Sigmoid colon (tissue), 7 donors: ENCODE data around the gene GLB1L3. TPM values are rescaled to one million over a fixed set of nuclear protein-coding genes. Genes with fewer than 3 reads are reported as not detected.
A peak's percentile ranks its signal among the peaks of the same experiment; 100 is the strongest.
"Not testable (repeated sequence)": the region's sequence is repeated elsewhere in the genome, so short reads cannot be mapped to it uniquely, and the experiment has no call there.

Experiments
- DNase-seq: peaks from one replicate; pipeline ENCODE4 v3.0.0-alpha.2; 2019
- H3K27ac ChIP-seq, 4 donors: fragments of 200-600 bp; sonication (generic); one replicate each; pipeline ENCODE4 v1.5.1; 2016 to 2019; ENCODE audit warnings: mild to moderate bottlenecking in 1 of 4
- H3K27me3 ChIP-seq, 3 donors: fragments of 200-600 bp; sonication (generic); one replicate each; pipeline ENCODE4 v1.5.1; 2019; ENCODE audit warnings: mild to moderate bottlenecking in 1 of 3
- H3K36me3 ChIP-seq, 4 donors: fragments of 200-600 bp; sonication (generic); one replicate each; pipeline ENCODE4 v1.5.1; 2016 to 2019
- H3K4me1 ChIP-seq, 4 donors: fragments of 200-600 bp; sonication (generic); one replicate each; pipeline ENCODE4 v1.5.1; 2017 to 2019
- H3K4me3 ChIP-seq, 4 donors: fragments of 200-600 bp; sonication (generic); one replicate each; pipeline ENCODE4 v1.5.1; 2017 to 2019; ENCODE audit warnings: mild to moderate bottlenecking in 2 of 4, moderate library complexity in 1 of 4
- H3K9me3 ChIP-seq, 4 donors: fragments of 200-600 bp in 3 of 4; sonication (generic) in 3 of 4; one replicate each; pipeline versions ENCODE4 v1.5.1 to v1.6.1; 2013 to 2019
- EP300 ChIP-seq, 4 donors: sonication (generic); formaldehyde crosslinking; IDR thresholded peaks; one replicate each; pipeline ENCODE4 v1.6.1; 2017; ENCODE audit warnings: antibody characterized with exemption in 4 of 4
- POLR2A ChIP-seq, 2 donors: fragments of 450-650 bp; IDR thresholded peaks; one replicate each; pipeline ENCODE4 v1.6.1; 2016; ENCODE audit warnings: antibody characterized with exemption in 2 of 2, mild to moderate bottlenecking in 2 of 2, moderate library complexity in 2 of 2
- POLR2AphosphoS5 ChIP-seq, 4 donors: sonication (generic); formaldehyde crosslinking; IDR thresholded peaks; one replicate each; pipeline ENCODE4 v1.6.1; 2017; ENCODE audit warnings: antibody characterized with exemption in 4 of 4
- WGBS, 2 donors: extraction: QIAGEN DNeasy Blood & Tissue Kit; methylation state at CpG; one replicate each; pipeline ENCODE4 v1.1.7; 2013; 5-methylcytosine and 5-hydroxymethylcytosine counted together
- intact Hi-C: fragments of 100-400 bp; cut with DNase I; formaldehyde crosslinking; loops from one replicate; pipeline ENCODE4 v1.15.1; 2023
- polyA plus RNA-seq, 3 donors: library from polyadenylated mRNA; stranded (reverse); fragments of 200-250 nt; gene quantifications; one replicate each; pipeline ENCODE4 v1.2.3, GENCODE V29; 2013
- total RNA-seq, 4 donors: library from RNA; depleted of rRNA; stranded (reverse); fragments of >200 nt; gene quantifications; one replicate each; pipeline ENCODE4 v1.1.0, GENCODE V29; 2016
- TF ChIP-seq, protein P1 (sequence below), 4 experiments: fragments of 450-650 bp in 3 of 4; fragments of 200-600 bp in 1 of 4; IDR thresholded peaks; one replicate each; pipeline ENCODE4 v1.5.1; 2016 to 2019; ENCODE audit warnings: antibody characterized with exemption in 4 of 4, mild to moderate bottlenecking in 3 of 4, moderate library complexity in 2 of 4
- donor health status: healthy with polysubstance abuse.
- donor health status: Bipolar disorder and iron deficiency.
- donor health status: healthy.

Gene GLB1L3
- total and polyA plus RNA-seq, 7 donors, result 0.25 to 8.9 (median 1.1) TPM; not detected in 2

DNA sequence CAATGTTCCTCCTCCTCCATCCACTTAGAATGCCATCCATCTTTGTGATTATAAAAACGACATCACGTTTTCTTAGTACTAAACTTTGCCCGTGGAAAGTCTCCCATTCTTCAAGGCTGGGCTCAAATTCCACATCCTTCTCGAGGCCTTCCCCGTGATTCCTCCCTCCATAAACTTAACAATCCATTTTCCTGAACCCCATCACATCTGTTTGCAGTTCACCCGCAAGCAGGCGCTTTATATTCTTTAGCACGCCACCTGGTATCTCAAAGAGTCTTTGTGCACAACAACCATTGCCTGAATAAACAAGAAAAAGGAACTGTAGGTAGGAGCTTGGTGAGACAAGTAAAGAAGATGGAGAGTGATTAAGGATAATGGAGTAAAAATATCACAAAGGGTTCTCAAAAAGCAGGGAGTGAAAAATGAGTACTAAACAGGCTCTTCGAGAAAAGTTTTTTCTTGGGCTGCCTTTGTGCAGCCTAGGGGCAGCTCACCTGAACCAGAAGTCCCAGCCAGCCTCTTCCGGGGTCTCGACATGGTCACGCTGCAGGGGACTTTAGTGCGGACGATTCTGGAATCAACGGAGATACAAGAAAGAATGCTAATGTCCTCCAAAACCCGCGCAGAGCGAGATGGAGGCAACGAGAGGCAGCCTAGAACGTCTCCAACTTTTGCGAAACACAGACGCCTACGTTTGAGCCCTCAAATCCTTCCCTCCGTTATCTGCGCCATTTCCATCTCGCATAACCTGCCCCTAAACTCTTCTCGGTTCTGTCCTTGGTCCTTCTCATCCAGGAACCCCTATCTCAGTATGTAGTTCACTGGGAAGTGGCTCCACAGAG is 23.6 kb upstream of the GLB1L3 start:
- no peaks in the 10 kb centered on the region for H3K9me3 ChIP-seq
- 1 to 5% methylated on average over 27 of the region's 27 CpGs for WGBS, 2 donors
- H3K4me1 ChIP-seq, result peaks cover 0 to 30% (median 21%) of the 10 kb centered on the region in 4 donors
- H3K27me3 ChIP-seq, result no peaks in the 10 kb centered on the region
- TF ChIP-seq EP300 (IDR thresholded peaks at IDR 0.05) (no peak), POLR2AphosphoS5 (IDR thresholded peaks at IDR 0.05) (no peak), POLR2A (IDR thresholded peaks at IDR 0.05) (no peak)
- TF ChIP-seq, protein P1, sequence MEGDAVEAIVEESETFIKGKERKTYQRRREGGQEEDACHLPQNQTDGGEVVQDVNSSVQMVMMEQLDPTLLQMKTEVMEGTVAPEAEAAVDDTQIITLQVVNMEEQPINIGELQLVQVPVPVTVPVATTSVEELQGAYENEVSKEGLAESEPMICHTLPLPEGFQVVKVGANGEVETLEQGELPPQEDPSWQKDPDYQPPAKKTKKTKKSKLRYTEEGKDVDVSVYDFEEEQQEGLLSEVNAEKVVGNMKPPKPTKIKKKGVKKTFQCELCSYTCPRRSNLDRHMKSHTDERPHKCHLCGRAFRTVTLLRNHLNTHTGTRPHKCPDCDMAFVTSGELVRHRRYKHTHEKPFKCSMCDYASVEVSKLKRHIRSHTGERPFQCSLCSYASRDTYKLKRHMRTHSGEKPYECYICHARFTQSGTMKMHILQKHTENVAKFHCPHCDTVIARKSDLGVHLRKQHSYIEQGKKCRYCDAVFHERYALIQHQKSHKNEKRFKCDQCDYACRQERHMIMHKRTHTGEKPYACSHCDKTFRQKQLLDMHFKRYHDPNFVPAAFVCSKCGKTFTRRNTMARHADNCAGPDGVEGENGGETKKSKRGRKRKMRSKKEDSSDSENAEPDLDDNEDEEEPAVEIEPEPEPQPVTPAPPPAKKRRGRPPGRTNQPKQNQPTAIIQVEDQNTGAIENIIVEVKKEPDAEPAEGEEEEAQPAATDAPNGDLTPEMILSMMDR (IDR thresholded peaks at IDR 0.05), result no peak
- intact Hi-C loops, result loop anchor here (1.0 to 5.0 kb wide), 2 partner anchors 27 to 80 kb away; partner anchors contain the start of gene GLB1L2
- peaks cover 14 to 49% (median 28%) of the 10 kb centered on the region in 4 donors for H3K36me3 ChIP-seq
- peak overlapping the region; percentile 66 to 97 (median 84) for H3K4me3 ChIP-seq
- DNase-seq, result no peak
- H3K27ac ChIP-seq, result peak overlapping the region; percentile 76 to 82 (median 77)

GRCh38 chr11:134253188-134253993 is 22.8 kb upstream of the GLB1L3 start, which contains the start of the genes ACAD8 and THYN1:
Gene ACAD8, plus strand, starts transcription at chr11:134253568. Its CDS starts 33 bp downstream, at chr11:134253601.
Gene THYN1, minus strand, starts transcription at chr11:134253352. Its CDS starts 470 bp downstream, at chr11:134252882.
- Histone ChIP-seq H3K36me3 (peaks cover 14 to 47% (median 21%) of the 10 kb centered on the region in 4 donors), H3K9me3 (no peaks in the 10 kb centered on the region), H3K4me3 (peak within 1 kb of the TSS; percentile 66 to 97 (median 84)), H3K27me3 (no peaks in the 10 kb centered on the region), H3K4me1 (peaks cover 0 to 30% (median 21%) of the 10 kb centered on the region in 4 donors), H3K27ac (peak within 1 kb of the TSS; percentile 76 to 82 (median 77))
- 0% methylated on average over 70 of the region's 70 CpGs for WGBS, 2 donors
- peak; percentile 99 for DNase-seq
- TF ChIP-seq POLR2A (IDR thresholded peaks at IDR 0.05) (peak; percentile 68 to 83), EP300 (IDR thresholded peaks at IDR 0.05) (no peak), POLR2AphosphoS5 (IDR thresholded peaks at IDR 0.05) (peak; percentile 86 to 98 (median 95))
- TF ChIP-seq, protein P1 (IDR thresholded peaks at IDR 0.05), result peak; percentile 21 to 65 (median 24)
- intact Hi-C loops, result loop anchor here (1.0 to 5.0 kb wide), 2 partner anchors 28 to 79 kb away; partner anchors contain the start of gene GLB1L2

GRCh38 chr11:134254433-134255183 is 21.6 kb upstream of the GLB1L3 start:
- peaks cover 0 to 30% (median 21%) of the 10 kb centered on the region in 4 donors for H3K4me1 ChIP-seq
- H3K36me3 ChIP-seq, result peaks cover 7 to 47% (median 16%) of the 10 kb centered on the region in 4 donors
- intact Hi-C loops, result loop anchor here (5.0 kb wide), 1 partner anchor 78 kb away; the partner anchor contains the start of gene GLB1L2
- peak overlapping the region; percentile 66 to 97 (median 84) for H3K4me3 ChIP-seq
- no peak overlapping the region for H3K27ac ChIP-seq
- WGBS, 2 donors, result 42 to 69% methylated on average over 3 of the region's 3 CpGs
- no peaks in the 10 kb centered on the region for H3K9me3 ChIP-seq
- no peak for TF ChIP-seq POLR2AphosphoS5 (IDR thresholded peaks at IDR 0.05)
- TF ChIP-seq, protein P1 (IDR thresholded peaks at IDR 0.05), result no peak
- no peak for TF ChIP-seq POLR2A (IDR thresholded peaks at IDR 0.05)
- TF ChIP-seq EP300 (IDR thresholded peaks at IDR 0.05), result no peak
- DNase-seq, result no peak
- no peaks in the 10 kb centered on the region for H3K27me3 ChIP-seq

- H3K27me3 ChIP-seq, intact Hi-C loops, H3K27ac ChIP-seq, H3K9me3 ChIP-seq, DNase-seq, H3K4me3 ChIP-seq: not testable (repeated sequence)
- Histone ChIP-seq H3K36me3 (peaks cover 9 to 47% (median 16%) of the 10 kb centered on the region in 4 donors), H3K4me1 (peaks cover 0 to 30% (median 21%) of the 10 kb centered on the region in 4 donors)
- WGBS, 2 donors, result 96 to 97% methylated on average over 5 of the region's 5 CpGs
Observed at GRCh38 chr11:134255184-134255561, 21.0 kb upstream of the GLB1L3 start.
